ENCODE measurements around the gene ANGPT4. TPM values are rescaled to one million over a fixed set of nuclear protein-coding genes. Genes with fewer than 3 reads are reported as not detected.

ANGPT4 gene
- polyA plus RNA-seq, 1 experiment: not detected

- no peak for DNase-seq (ENCODE audit: low read depth)
- POLR2A ChIA-PET: no interaction called here
- CTCF ChIA-PET: interaction anchor here (0.7 to 9.7 kb wide), 3 partner anchors 46 to 148 kb away, joined by 3 to 318 read pairs (median 4); no protein-coding TSS in a partner anchor
Observed at GRCh38 chr20:959996-960615, 44.0 kb upstream of the ANGPT4 start.

DNA sequence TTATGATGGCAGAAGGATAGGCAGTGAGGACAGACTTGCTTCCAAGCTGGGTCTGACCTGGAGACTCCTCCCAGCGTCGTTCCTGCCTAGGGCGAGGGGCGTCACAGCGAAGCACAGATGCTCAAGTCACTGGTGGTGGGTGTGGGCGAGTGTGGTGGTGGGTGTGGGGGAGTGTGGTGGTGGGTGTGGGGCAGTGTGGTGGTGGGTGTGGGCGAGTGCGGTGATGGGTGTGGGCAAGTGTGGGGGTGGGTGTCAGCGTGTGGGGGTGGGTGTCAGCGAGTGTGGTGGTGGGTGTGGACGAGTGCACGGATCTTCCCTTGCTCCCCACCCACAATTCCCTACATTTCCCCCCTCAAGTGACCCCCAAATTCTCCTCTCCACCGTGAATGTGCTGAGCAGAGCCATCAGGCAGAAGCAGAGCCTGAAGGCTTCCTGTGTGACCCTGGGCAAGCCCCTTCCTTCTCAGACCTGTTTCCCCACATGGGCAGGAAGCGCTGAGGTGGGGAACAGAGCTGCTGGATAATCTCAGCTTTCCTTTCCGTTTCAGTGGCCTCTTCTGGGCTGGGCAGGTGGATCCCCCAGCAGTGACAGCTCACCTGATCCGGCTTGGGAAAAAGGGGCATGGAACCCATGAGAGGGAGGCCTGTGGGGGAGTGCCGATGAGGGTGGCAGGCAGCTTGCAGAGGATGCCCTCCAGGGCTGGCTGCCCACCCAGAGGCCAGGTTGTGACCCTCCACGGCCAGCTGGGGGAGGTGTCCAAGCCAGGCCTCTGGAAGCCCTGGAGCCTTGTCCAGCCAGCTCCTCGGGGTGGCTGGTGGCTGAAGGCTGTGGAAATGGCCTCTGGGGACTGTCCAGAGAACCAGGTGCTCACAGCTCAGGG is 43.0 kb upstream of the ANGPT4 start:
- no peak overlapping the region for H3K4me3 ChIP-seq (ENCODE audit: low read depth, low read length)
- no peaks in the 10 kb centered on the region for H3K36me3 ChIP-seq (ENCODE audit: control insufficient read depth, insufficient read depth, low read length)
- CTCF ChIA-PET: interaction anchor here (0.7 to 9.7 kb wide), 7 partner anchors 11 to 254 kb away, joined by 3 to 318 read pairs (median 6); no protein-coding TSS in a partner anchor
- POLR2A ChIA-PET: no interaction called here
- no peak for TF ChIP-seq CTCF (IDR thresholded peaks at IDR 0.05; ENCODE audit: insufficient read depth, low read depth, low read length)
- H3K27me3 ChIP-seq (ENCODE audit: control insufficient read depth, insufficient read depth, low read length): peaks cover 2% of the 10 kb centered on the region; the same call in 1 of the 2 replicates
- DNase-seq (ENCODE audit: low read depth): no peak

More at GRCh38 chr20:959996-960615, 44.0 kb upstream of the ANGPT4 start:
- Histone ChIP-seq H3K27me3 (ENCODE audit: control insufficient read depth, insufficient read depth, low read length) (peaks cover 2% of the 10 kb centered on the region; the same call in 1 of the 2 replicates), H3K4me3 (ENCODE audit: low read depth, low read length) (no peak overlapping the region), H3K36me3 (ENCODE audit: control insufficient read depth, insufficient read depth, low read length) (no peaks in the 10 kb centered on the region)
- TF ChIP-seq CTCF (IDR thresholded peaks at IDR 0.05; ENCODE audit: insufficient read depth, low read depth, low read length): no peak

GRCh38 chr20:957544-957943 is 41.4 kb upstream of the ANGPT4 start:
- ChIA-PET CTCF (interaction anchor here (0.6 to 9.7 kb wide), 17 partner anchors 8 to 255 kb away, joined by 3 to 318 read pairs (median 7); partner anchors contain the start of gene FAM110A), POLR2A (no interaction called here)
- no peak overlapping the region for H3K4me3 ChIP-seq (ENCODE audit: low read depth, low read length)
- no peak for DNase-seq (ENCODE audit: low read depth)
- no peaks in the 10 kb centered on the region for H3K36me3 ChIP-seq (ENCODE audit: control insufficient read depth, insufficient read depth, low read length)
- peaks cover 2% of the 10 kb centered on the region; the same call in 1 of the 2 replicates for H3K27me3 ChIP-seq (ENCODE audit: control insufficient read depth, insufficient read depth, low read length)
- no peak for TF ChIP-seq CTCF (IDR thresholded peaks at IDR 0.05; ENCODE audit: insufficient read depth, low read depth, low read length)

- CTCF ChIA-PET: interaction anchor here (0.7 to 9.7 kb wide), 45 partner anchors 9 to 257 kb away, joined by 3 to 318 read pairs (median 5); partner anchors contain the start of genes FAM110A and PSMF1
- Histone ChIP-seq H3K4me3 (ENCODE audit: low read depth, low read length) (no peak overlapping the region), H3K27me3 (ENCODE audit: control insufficient read depth, insufficient read depth, low read length) (peaks cover 2% of the 10 kb centered on the region; the same call in 1 of the 2 replicates), H3K36me3 (ENCODE audit: control insufficient read depth, insufficient read depth, low read length) (no peaks in the 10 kb centered on the region)
- DNase-seq (ENCODE audit: low read depth): no peak
- peak; percentile 97 for TF ChIP-seq CTCF (IDR thresholded peaks at IDR 0.05; ENCODE audit: insufficient read depth, low read depth, low read length)
- POLR2A ChIA-PET: no interaction called here
Observed at GRCh38 chr20:956330-956951, 40.3 kb upstream of the ANGPT4 start.
